Measurements from ENCODE around the gene PDGFRA. TPM values are rescaled to one million over a fixed set of nuclear protein-coding genes. Genes with fewer than 3 reads are reported as not detected.

PDGFRA gene
- total RNA-seq, 1 experiment from 2014 or later: not detected

- H3K4me1 ChIP-seq (replicated peaks; ENCODE audit: insufficient read depth): no peaks in the 10 kb centered on the region
- H3K4me2 ChIP-seq: no peak overlapping the region
- TF ChIP-seq CTCF (conservative IDR thresholded peaks at IDR 0.05): no peak
- TF ChIP-seq EZH2 (IDR thresholded peaks at IDR 0.05; ENCODE audit: low read depth): no peak
- no peaks in the 10 kb centered on the region for H3K36me3 ChIP-seq (ENCODE audit: low read depth)
- no peaks in the 10 kb centered on the region for H3K27me3 ChIP-seq (ENCODE audit: insufficient read depth, low read depth)
- no peaks in the 10 kb centered on the region for H3K79me2 ChIP-seq (ENCODE audit: low read depth)
- no TSS peak for BruUV-seq (replicated peaks)
- CTCF ChIA-PET: no interaction called here
- intact Hi-C loops (cut with micrococcal nuclease; ENCODE audit: unreplicated experiment): no loop called here
- POLR2A ChIA-PET (ENCODE audit: unreplicated experiment): no interaction called here
- no peak overlapping the region for H2AFZ ChIP-seq
- no peaks in the 10 kb centered on the region for H4K20me1 ChIP-seq (ENCODE audit: insufficient read depth)
- DNase-seq: no peak
- H3F3A ChIP-seq (ENCODE audit: insufficient read depth, low read depth): no peaks in the 10 kb centered on the region
- H3K9me3 ChIP-seq (ENCODE audit: insufficient read depth, low read depth): no peaks in the 10 kb centered on the region
- H3K4me3 ChIP-seq: no peak overlapping the region
- no peaks in the 10 kb centered on the region for H3K9me2 ChIP-seq (ENCODE audit: insufficient read depth)
- no peak overlapping the region for H3K27ac ChIP-seq
Observed at GRCh38 chr4:54282837-54283236, 53.7 kb downstream of the PDGFRA start.

- TF ChIP-seq EZH2 (IDR thresholded peaks at IDR 0.05; ENCODE audit: low read depth) (no peak), CTCF (conservative IDR thresholded peaks at IDR 0.05) (no peak)
Observed at GRCh38 chr4:54289316-54289715, 60.2 kb downstream of the PDGFRA start.

GRCh38 chr4:54290980-54291379 lies 61.9 kb downstream of the PDGFRA start:
- H3K27me3 ChIP-seq (ENCODE audit: insufficient read depth, low read depth): 0 out of 2 replicates have a peak, but pooled peaks cover 4% of the 10 kb centered on the region
- no peaks in the 10 kb centered on the region for H3K4me1 ChIP-seq (replicated peaks; ENCODE audit: insufficient read depth)
- no peak for DNase-seq
- no peak overlapping the region for H3K27ac ChIP-seq
- H3K79me2 ChIP-seq (ENCODE audit: low read depth): no peaks in the 10 kb centered on the region
- no peak overlapping the region for H3K4me2 ChIP-seq
- no peak for TF ChIP-seq CTCF (conservative IDR thresholded peaks at IDR 0.05)
- TF ChIP-seq EZH2 (IDR thresholded peaks at IDR 0.05; ENCODE audit: low read depth): no peak
- no peak overlapping the region for H2AFZ ChIP-seq
- H4K20me1 ChIP-seq (ENCODE audit: insufficient read depth): no peaks in the 10 kb centered on the region
- no peaks in the 10 kb centered on the region for H3F3A ChIP-seq (ENCODE audit: insufficient read depth, low read depth)
- no peaks in the 10 kb centered on the region for H3K9me3 ChIP-seq (ENCODE audit: insufficient read depth, low read depth)
- intact Hi-C loops (cut with micrococcal nuclease; ENCODE audit: unreplicated experiment): no loop called here
- CTCF ChIA-PET: no interaction called here
- no peak overlapping the region for H3K4me3 ChIP-seq
- H3K36me3 ChIP-seq (ENCODE audit: low read depth): no peaks in the 10 kb centered on the region
- no peaks in the 10 kb centered on the region for H3K9me2 ChIP-seq (ENCODE audit: insufficient read depth)
- no TSS peak for BruUV-seq (replicated peaks)
- POLR2A ChIA-PET (ENCODE audit: unreplicated experiment): no interaction called here

More at GRCh38 chr4:54289316-54289715, 60.2 kb downstream of the PDGFRA start:
- Histone ChIP-seq H3K27me3 (ENCODE audit: insufficient read depth, low read depth) (0 out of 2 replicates have a peak, but pooled peaks cover 4% of the 10 kb centered on the region), H3K27ac (no peak overlapping the region), H3K4me1 (replicated peaks; ENCODE audit: insufficient read depth) (no peaks in the 10 kb centered on the region), H3K79me2 (ENCODE audit: low read depth) (no peaks in the 10 kb centered on the region), H3K9me3 (ENCODE audit: insufficient read depth, low read depth) (no peaks in the 10 kb centered on the region), H2AFZ (no peak overlapping the region), H3F3A (ENCODE audit: insufficient read depth, low read depth) (no peaks in the 10 kb centered on the region), H3K4me3 (no peak overlapping the region), H3K9me2 (ENCODE audit: insufficient read depth) (no peaks in the 10 kb centered on the region), H3K4me2 (no peak overlapping the region), H3K36me3 (ENCODE audit: low read depth) (no peaks in the 10 kb centered on the region), H4K20me1 (ENCODE audit: insufficient read depth) (no peaks in the 10 kb centered on the region)
- POLR2A ChIA-PET (ENCODE audit: unreplicated experiment): interaction anchor here (0.6 kb wide), 1 partner anchor 606 kb away, joined by 8 read pairs; no protein-coding TSS in a partner anchor
- CTCF ChIA-PET: no interaction called here
- intact Hi-C loops (cut with micrococcal nuclease; ENCODE audit: unreplicated experiment): no loop called here
- no TSS peak for BruUV-seq (replicated peaks)
- no peak for DNase-seq

All from PC-9 (cell line).